CD4-positive, alpha-beta T cell treated with Interleukin-2 at 100 ng/mL for 4 hours (primary cell): Measurements from ENCODE around the gene MTHFR.

Experiments
- DNase-seq: peaks from one replicate; pipeline ENCODE4 v3.0.0-alpha.2; 2020; ENCODE audit warnings: low spot score

Gene MTHFR

GRCh38 chr1:11780380-11781147, 25.2 kb downstream of the MTHFR start:
- no peak for DNase-seq

GRCh38 chr1:11779715-11780379, 25.9 kb downstream of the MTHFR start:
- DNase-seq, result no peak

GRCh38 chr1:11778844-11779623, 26.7 kb downstream of the MTHFR start:
- DNase-seq, result no peak

- no peak for DNase-seq
These were observed 27.4 kb downstream of the MTHFR start for GRCh38 chr1:11778336-11778735.

- no peak for DNase-seq
These were observed 28.0 kb downstream of the MTHFR start for GRCh38 chr1:11777658-11778322.

- DNase-seq, result no peak
These were observed 31.0 kb downstream of the MTHFR start for GRCh38 chr1:11774753-11775152.

GRCh38 chr1:11772458-11772857, 33.3 kb downstream of the MTHFR start:
- no peak for DNase-seq

GRCh38 chr1:11771481-11772043, 34.2 kb downstream of the MTHFR start:
- DNase-seq, result no peak

GRCh38 chr1:11770011-11770410, 35.8 kb downstream of the MTHFR start:
- DNase-seq, result no peak

- no peak for DNase-seq
These were observed 36.5 kb downstream of the MTHFR start for GRCh38 chr1:11769274-11769673.

- DNase-seq, result no peak
These were observed 36.9 kb downstream of the MTHFR start for GRCh38 chr1:11768821-11769220.

GRCh38 chr1:11767922-11768704, 37.7 kb downstream of the MTHFR start:
- DNase-seq, result no peak

- no peak for DNase-seq
These were observed 39.4 kb downstream of the MTHFR start for GRCh38 chr1:11766429-11766776.

GRCh38 chr1:11765661-11766428, 39.9 kb downstream of the MTHFR start:
- no peak for DNase-seq

- no peak for DNase-seq
These were observed 41.2 kb downstream of the MTHFR start for GRCh38 chr1:11764519-11764918.

- no peak for DNase-seq
These were observed 41.6 kb downstream of the MTHFR start for GRCh38 chr1:11764115-11764514.

GRCh38 chr1:11761988-11762406, 43.8 kb downstream of the MTHFR start, which contains the start of gene C1orf167:
Gene C1orf167, plus strand, starts transcription at chr1:11762193. Its CDS starts 2,208 bp downstream, at chr1:11764401.
- DNase-seq, result no peak

- DNase-seq, result no peak
These were observed 44.5 kb downstream of the MTHFR start for GRCh38 chr1:11761285-11761684.

- no peak for DNase-seq
These were observed 46.0 kb downstream of the MTHFR start for GRCh38 chr1:11759791-11760190.

GRCh38 chr1:11757047-11757446, 48.7 kb downstream of the MTHFR start:
- no peak for DNase-seq
